ENCODE results near the gene CCL3.

Gene CCL3

GRCh38 chr17:36055921-36056520 is 33.9 kb downstream of the CCL3 start:
- FAIRE-seq (no peak), DNase-seq (ENCODE audit: extremely low spot score, insufficient read length, low read depth) (no peak)

- DNase-seq (ENCODE audit: extremely low spot score, insufficient read length, low read depth), result no peak
- no peak for FAIRE-seq
Measured at GRCh38 chr17:36055171-36055570, 34.8 kb downstream of the CCL3 start.

- FAIRE-seq, result no peak
- no peak for DNase-seq (ENCODE audit: extremely low spot score, insufficient read length, low read depth)
Measured at GRCh38 chr17:36049643-36050042, 40.3 kb downstream of the CCL3 start.

GRCh38 chr17:36048066-36048465 is 41.9 kb downstream of the CCL3 start:
- DNase-seq (ENCODE audit: extremely low spot score, insufficient read length, low read depth), result no peak
- FAIRE-seq, result no peak
